GM19372 (cell line): ENCODE data around the gene SLC30A7.
"Not testable (repeated sequence)": the region's sequence is repeated elsewhere in the genome, so short reads cannot be mapped to it uniquely, and the experiment has no call there.

Experiments
- ATAC-seq: cut with Tn5 transposase; IDR thresholded peaks from one replicate; pipeline ENCODE4 v1.9.1; 2021; ENCODE audit warnings: mild to moderate bottlenecking, low read depth, moderate library complexity; ENCODE audit not compliant: unreplicated experiment

The SLC30A7 gene

GRCh38 chr1:100933555-100933954 is 37.7 kb downstream of the SLC30A7 start:
- not testable (repeated sequence) for ATAC-seq

GRCh38 chr1:100936194-100936967 is 40.5 kb downstream of the SLC30A7 start:
- ATAC-seq, result no peak

GRCh38 chr1:100941098-100941527 is 45.2 kb downstream of the SLC30A7 start:
- ATAC-seq, result no peak

GRCh38 chr1:100941580-100942216 is 45.8 kb downstream of the SLC30A7 start:
- no peak for ATAC-seq

GRCh38 chr1:100942304-100943046 is 46.6 kb downstream of the SLC30A7 start:
- ATAC-seq, result no peak

- no peak for ATAC-seq
These were observed 47.6 kb downstream of the SLC30A7 start for GRCh38 chr1:100943533-100943932.

- ATAC-seq, result not testable (repeated sequence)
These were observed 50.2 kb downstream of the SLC30A7 start for GRCh38 chr1:100946064-100946463.

- not testable (repeated sequence) for ATAC-seq
These were observed 51.9 kb downstream of the SLC30A7 start for GRCh38 chr1:100947816-100948215.

GRCh38 chr1:100948721-100949405 is 53.0 kb downstream of the SLC30A7 start:
- ATAC-seq, result not testable (repeated sequence)

GRCh38 chr1:100949515-100950158 is 53.7 kb downstream of the SLC30A7 start:
- ATAC-seq, result not testable (repeated sequence)

GRCh38 chr1:100950337-100950736 is 54.4 kb downstream of the SLC30A7 start:
- no peak for ATAC-seq

GRCh38 chr1:100950781-100951180 is 54.9 kb downstream of the SLC30A7 start:
- ATAC-seq, result no peak

GRCh38 chr1:100952104-100952745 is 56.3 kb downstream of the SLC30A7 start:
- no peak for ATAC-seq

- not testable (repeated sequence) for ATAC-seq
These were observed 57.1 kb downstream of the SLC30A7 start for GRCh38 chr1:100952970-100953369.

GRCh38 chr1:100953960-100954730 is 58.3 kb downstream of the SLC30A7 start:
- ATAC-seq, result no peak

- ATAC-seq, result no peak
These were observed 59.4 kb downstream of the SLC30A7 start for GRCh38 chr1:100955322-100955721.

GRCh38 chr1:100959502-100960060 is 63.7 kb downstream of the SLC30A7 start:
- no peak for ATAC-seq

GRCh38 chr1:100960098-100960497 is 64.2 kb downstream of the SLC30A7 start:
- no peak for ATAC-seq

- no peak for ATAC-seq
These were observed 72.7 kb downstream of the SLC30A7 start for GRCh38 chr1:100968621-100969020.
